ENCODE data around the gene HYAL4.
"Not testable (repeated sequence)": the region's sequence is repeated elsewhere in the genome, so short reads cannot be mapped to it uniquely, and the experiment has no call there.

The HYAL4 gene

DNA sequence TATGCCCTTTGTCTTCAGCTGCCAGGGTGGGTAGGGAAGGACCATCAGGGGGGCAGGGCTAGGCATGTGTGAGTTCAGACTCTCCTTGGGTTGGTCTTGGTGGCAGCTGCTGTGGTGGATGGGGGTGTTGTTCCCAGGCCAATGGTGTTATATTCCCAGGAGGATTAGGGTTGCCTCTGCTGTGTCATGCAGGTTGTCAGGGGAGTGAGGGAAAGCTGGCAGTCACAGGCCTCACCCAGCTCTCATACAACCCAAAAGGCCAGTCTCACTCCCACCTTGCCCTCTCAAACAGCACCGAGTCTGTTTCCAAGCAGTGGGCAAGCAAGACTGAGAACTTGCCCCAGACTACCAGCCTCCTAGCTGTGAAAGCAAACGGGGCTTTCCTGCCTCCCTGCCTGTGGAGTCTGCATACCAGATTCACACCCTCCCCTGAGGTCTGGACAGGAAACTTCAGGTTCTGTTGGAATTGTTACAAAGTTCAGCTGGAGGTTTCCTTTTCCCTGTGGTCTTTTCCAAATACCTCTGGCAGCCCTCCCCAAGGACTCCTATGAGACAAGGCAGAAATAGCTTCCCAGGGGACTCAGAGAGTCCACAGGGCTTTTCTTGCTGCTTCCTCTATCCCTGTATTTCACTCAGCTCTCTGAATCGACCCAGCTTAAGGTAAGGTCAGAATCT is 1.4 kb downstream of the HYAL4 start:
- DNase-seq (ENCODE audit: extremely low read depth in 1 of 2, low read depth in 1 of 2) = no peak

GRCh38 chr7:123847868-123848267 is 2.9 kb downstream of the HYAL4 start:
- DNase-seq (ENCODE audit: extremely low read depth in 1 of 2, low read depth in 1 of 2) = no peak

GRCh38 chr7:123849855-123850254 is 4.9 kb downstream of the HYAL4 start:
- no peak for DNase-seq (ENCODE audit: extremely low read depth in 1 of 2, low read depth in 1 of 2)

DNA sequence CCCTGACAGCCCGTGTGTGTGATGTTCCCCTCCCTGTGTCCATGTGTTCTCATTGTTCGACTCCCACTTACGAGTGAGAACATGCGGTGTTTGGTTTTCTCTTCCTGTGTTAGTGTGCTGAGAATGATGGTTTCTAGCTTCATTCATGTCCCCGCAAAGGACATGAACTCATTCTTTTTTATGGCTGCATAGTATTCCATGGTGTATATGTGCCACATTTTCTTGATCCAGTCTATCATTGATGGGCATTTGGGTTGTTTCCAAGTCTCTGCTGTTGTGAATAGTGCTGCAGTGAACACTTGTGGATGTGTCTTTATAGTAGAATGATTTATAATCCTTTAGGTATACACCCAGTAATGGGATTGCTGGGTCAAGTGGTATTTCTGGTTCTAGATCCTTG is 6.4 kb downstream of the HYAL4 start:
- DNase-seq (ENCODE audit: extremely low read depth in 1 of 2, low read depth in 1 of 2) = not testable (repeated sequence)

GRCh38 chr7:123854291-123854690 is 9.3 kb downstream of the HYAL4 start:
- DNase-seq (ENCODE audit: extremely low read depth in 1 of 2, low read depth in 1 of 2) = not testable (repeated sequence)

- DNase-seq (ENCODE audit: extremely low read depth in 1 of 2, low read depth in 1 of 2) = not testable (repeated sequence)
These were observed 11.5 kb downstream of the HYAL4 start for GRCh38 chr7:123856428-123856827.

DNA sequence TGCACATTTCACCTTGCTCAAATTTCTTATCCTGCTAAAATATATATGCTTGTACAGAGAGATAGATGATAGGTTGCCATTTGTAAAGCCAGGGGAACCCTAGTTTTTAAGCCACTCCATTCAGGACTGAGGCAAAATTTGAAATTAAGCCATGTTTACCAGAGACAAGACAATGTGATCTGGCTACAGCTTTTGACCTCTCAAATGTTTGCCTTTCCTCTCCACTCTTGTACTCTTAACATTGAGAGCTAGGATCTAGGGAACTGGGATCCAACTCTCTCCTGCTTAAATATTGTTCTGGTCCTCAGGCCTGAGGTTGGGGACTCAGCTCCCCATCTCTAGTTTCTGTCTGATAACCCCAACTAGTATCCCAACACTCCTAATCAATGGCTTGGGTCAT is 15.9 kb downstream of the HYAL4 start:
- no peak for DNase-seq (ENCODE audit: extremely low read depth in 1 of 2, low read depth in 1 of 2)

- DNase-seq (ENCODE audit: extremely low read depth in 1 of 2, low read depth in 1 of 2) = no peak
These were observed 17.8 kb downstream of the HYAL4 start for GRCh38 chr7:123862775-123863174.

DNA sequence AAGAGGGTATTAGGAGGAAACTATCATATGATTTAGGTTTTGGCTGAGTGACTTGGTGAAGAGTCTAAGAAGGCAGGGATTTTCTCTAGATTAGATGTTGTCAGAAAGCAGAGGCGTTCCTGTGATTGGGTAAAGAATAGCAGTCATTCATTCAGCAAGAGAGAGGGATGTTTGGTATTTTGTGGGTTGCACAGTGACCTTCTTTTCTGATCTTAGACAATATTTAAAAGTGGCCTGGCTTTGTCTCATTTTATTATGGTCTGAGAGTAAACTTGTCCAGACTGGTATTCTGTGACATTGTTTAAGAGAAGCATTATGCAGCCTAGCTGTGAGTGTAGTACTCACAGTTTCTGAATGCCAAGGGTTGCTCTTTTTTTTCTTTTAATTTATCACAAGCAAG is 18.5 kb downstream of the HYAL4 start:
- DNase-seq (ENCODE audit: extremely low read depth in 1 of 2, low read depth in 1 of 2) = no peak

- no peak for DNase-seq (ENCODE audit: extremely low read depth in 1 of 2, low read depth in 1 of 2)
These were observed 19.0 kb downstream of the HYAL4 start for GRCh38 chr7:123864012-123864411.

- no peak for DNase-seq (ENCODE audit: extremely low read depth in 1 of 2, low read depth in 1 of 2)
These were observed 19.5 kb downstream of the HYAL4 start for GRCh38 chr7:123864436-123864835.

- DNase-seq (ENCODE audit: extremely low read depth in 1 of 2, low read depth in 1 of 2) = no peak
These were observed 20.0 kb downstream of the HYAL4 start for GRCh38 chr7:123864966-123865365.

DNA sequence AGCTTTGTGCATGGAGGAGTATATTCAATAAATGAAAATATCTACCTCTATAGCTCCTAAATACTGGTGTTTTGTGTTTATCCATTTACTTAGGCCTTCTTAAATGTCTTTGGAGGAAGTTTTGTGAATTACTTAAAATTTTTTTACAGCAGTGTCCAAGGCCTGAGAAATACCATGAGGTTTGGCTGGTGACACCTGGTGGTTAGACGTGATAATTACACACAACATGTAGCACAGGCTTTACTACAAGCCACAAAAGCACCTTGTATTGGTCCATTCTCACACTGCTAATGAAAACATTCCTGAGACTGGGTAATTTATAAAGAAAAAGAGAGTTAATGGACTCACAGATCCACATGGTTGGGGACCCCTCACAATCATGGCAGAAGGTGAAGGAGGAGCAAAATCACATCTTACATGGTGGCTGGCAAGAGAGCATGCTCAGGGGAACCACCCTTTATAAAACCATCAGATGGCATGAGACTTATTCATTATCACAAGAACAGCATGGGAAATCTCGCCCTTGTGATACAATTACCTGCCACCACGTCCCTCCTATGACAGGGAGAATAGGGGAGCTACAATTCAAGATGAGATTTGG is 20.6 kb downstream of the HYAL4 start:
- DNase-seq (ENCODE audit: extremely low read depth in 1 of 2, low read depth in 1 of 2) = no peak

DNA sequence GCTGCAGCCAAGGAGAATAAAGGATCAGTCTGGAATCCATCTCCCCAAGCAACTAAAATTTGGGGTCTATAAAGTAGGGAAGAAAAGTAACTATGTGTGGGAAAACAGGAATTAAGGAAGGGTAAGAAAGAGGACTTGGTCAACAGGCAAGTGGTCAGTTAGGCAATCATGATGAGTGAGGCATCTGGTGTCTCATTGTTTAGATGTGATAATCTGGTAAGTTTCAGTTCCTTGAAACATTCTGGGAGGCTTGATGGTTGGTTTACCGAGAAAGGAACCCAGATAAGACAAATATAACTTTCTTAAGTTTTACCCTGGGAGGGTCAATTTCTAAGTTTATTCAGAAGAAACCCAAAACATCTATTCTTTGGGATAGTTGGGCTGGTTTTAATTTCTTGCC is 22.3 kb downstream of the HYAL4 start:
- no peak for DNase-seq (ENCODE audit: extremely low read depth in 1 of 2, low read depth in 1 of 2)

- DNase-seq (ENCODE audit: extremely low read depth in 1 of 2, low read depth in 1 of 2) = no peak
These were observed 27.3 kb downstream of the HYAL4 start for GRCh38 chr7:123871998-123872867.

DNA sequence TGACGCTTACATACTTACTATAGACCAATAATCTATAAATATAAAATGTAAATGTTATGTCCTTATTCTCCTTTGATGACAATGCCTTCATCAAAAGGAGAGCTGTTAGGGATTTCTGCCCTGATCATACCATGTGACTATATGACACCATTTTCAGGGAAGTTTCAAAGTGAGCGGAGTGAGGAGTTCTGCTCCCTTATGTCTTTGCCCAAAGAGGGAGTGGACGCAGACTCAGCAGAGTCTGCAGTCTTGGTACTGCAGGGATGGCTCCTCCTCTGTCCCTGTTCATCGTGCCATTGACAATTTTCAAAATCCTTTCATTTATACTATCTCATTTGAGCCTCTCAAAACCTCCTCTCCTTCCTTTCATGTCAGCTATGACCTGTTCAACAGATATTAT is 27.9 kb downstream of the HYAL4 start:
- DNase-seq (ENCODE audit: extremely low read depth in 1 of 2, low read depth in 1 of 2) = no peak

- DNase-seq (ENCODE audit: extremely low read depth in 1 of 2, low read depth in 1 of 2) = no peak
These were observed 31.7 kb downstream of the HYAL4 start for GRCh38 chr7:123876557-123877256.

- DNase-seq (ENCODE audit: extremely low read depth in 1 of 2, low read depth in 1 of 2) = no peak
These were observed 34.7 kb downstream of the HYAL4 start for GRCh38 chr7:123879628-123880027.

GRCh38 chr7:123881300-123881699 is 36.3 kb downstream of the HYAL4 start:
- no peak for DNase-seq (ENCODE audit: extremely low read depth in 1 of 2, low read depth in 1 of 2)

- DNase-seq (ENCODE audit: extremely low read depth in 1 of 2, low read depth in 1 of 2) = no peak
These were observed 38.2 kb downstream of the HYAL4 start for GRCh38 chr7:123883154-123883553.

DNA sequence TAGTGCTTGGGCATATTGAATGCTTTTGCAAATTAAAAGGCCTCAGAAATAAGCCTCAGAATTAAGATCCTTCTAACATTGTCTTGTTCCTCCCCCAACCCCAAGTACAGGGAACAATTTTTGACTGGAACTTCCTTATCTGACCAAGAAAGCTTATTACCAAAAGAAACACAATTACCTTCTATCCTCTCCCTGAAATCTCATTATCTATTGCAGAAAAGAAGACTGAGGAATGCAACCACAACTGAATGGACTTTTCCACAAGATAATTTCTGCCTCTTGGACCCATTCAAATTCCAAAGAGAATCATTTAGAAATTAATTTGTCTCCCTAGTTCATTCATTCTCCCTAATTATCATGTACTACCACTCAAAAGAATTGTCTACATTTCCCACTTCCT is 43.2 kb downstream of the HYAL4 start:
- no peak for DNase-seq (ENCODE audit: extremely low read depth in 1 of 2, low read depth in 1 of 2)

Measured in activated CD8-positive, alpha-beta memory T cell treated with anti-CD3 and anti-CD28 coated beads for 1 hour (primary cell).